ENCODE measurements around the gene BCL2A1. TPM values are rescaled to one million over a fixed set of nuclear protein-coding genes. Genes with fewer than 3 reads are reported as not detected.
A peak's percentile ranks its signal among the peaks of the same experiment; 100 is the strongest.
"Not testable (repeated sequence)": the region's sequence is repeated elsewhere in the genome, so short reads cannot be mapped to it uniquely, and the experiment has no call there.

The BCL2A1 gene
- total RNA-seq, 4 donors from 2014 or later: 0.84 to 1.3 TPM; not detected in 2

GRCh38 chr15:79930516-79930915 is 40.5 kb downstream of the BCL2A1 start:
- intact Hi-C loops (cut with DNase I; ENCODE audit: low total_unique reads): no loop called here
- TF ChIP-seq POLR2A (IDR thresholded peaks at IDR 0.05): no peak
- no peak for TF ChIP-seq CTCF (IDR thresholded peaks at IDR 0.05)
- DNase-seq (ENCODE audit: low spot score in 2 of 2): no peak
- WGBS, 2 donors: 52 to 56% methylated on average over 5 of the region's 5 CpGs
- H3K4me3 ChIP-seq (ENCODE audit: low read depth, poor library complexity, severe bottlenecking): no peak overlapping the region

- no peak for TF ChIP-seq CTCF (IDR thresholded peaks at IDR 0.05)
- TF ChIP-seq POLR2A (IDR thresholded peaks at IDR 0.05): no peak
- no peak overlapping the region for H3K4me3 ChIP-seq (ENCODE audit: low read depth, poor library complexity, severe bottlenecking)
- DNase-seq (ENCODE audit: low spot score in 2 of 2): no peak
- WGBS, 2 donors: 82 to 90% methylated on average over 2 of the region's 2 CpGs
- intact Hi-C loops (cut with DNase I; ENCODE audit: low total_unique reads): no loop called here
These were observed 41.6 kb downstream of the BCL2A1 start for GRCh38 chr15:79929412-79929811.

- intact Hi-C loops (cut with DNase I; ENCODE audit: low total_unique reads); H3K4me3 ChIP-seq (ENCODE audit: low read depth, poor library complexity, severe bottlenecking); DNase-seq (ENCODE audit: low spot score in 2 of 2): not testable (repeated sequence)
- 96 to 99% methylated on average over 19 to 31 of the region's 36 CpGs for WGBS, 2 donors
These were observed 44.9 kb downstream of the BCL2A1 start for GRCh38 chr15:79926116-79926515.

- WGBS, 2 donors: 94 to 95% methylated on average over 24 of the region's 24 CpGs
- H3K4me3 ChIP-seq (ENCODE audit: low read depth, poor library complexity, severe bottlenecking): no peak overlapping the region
- TF ChIP-seq POLR2A (IDR thresholded peaks at IDR 0.05): no peak
- TF ChIP-seq CTCF (IDR thresholded peaks at IDR 0.05): no peak
- intact Hi-C loops (cut with DNase I; ENCODE audit: low total_unique reads): no loop called here
- DNase-seq (ENCODE audit: low spot score in 2 of 2): no peak
These were observed 46.6 kb downstream of the BCL2A1 start for GRCh38 chr15:79924379-79924778.

- intact Hi-C loops (cut with DNase I; ENCODE audit: low total_unique reads): no loop called here
- TF ChIP-seq CTCF (IDR thresholded peaks at IDR 0.05) (no peak), POLR2A (IDR thresholded peaks at IDR 0.05) (peak in 1 of 2 donors; percentile 34)
- peak overlapping the region; percentile 69 for H3K4me3 ChIP-seq (ENCODE audit: low read depth, poor library complexity, severe bottlenecking)
- 0% methylated on average over 15 to 28 of the region's 68 CpGs for WGBS, 2 donors
- DNase-seq (ENCODE audit: low spot score in 2 of 2): peak; percentile 90 to 98
These were observed 47.4 kb downstream of the BCL2A1 start for GRCh38 chr15:79923515-79924169.

GRCh38 chr15:79923079-79923514 is 47.9 kb downstream of the BCL2A1 start:
- intact Hi-C loops (cut with DNase I; ENCODE audit: low total_unique reads): no loop called here
- TF ChIP-seq CTCF (IDR thresholded peaks at IDR 0.05) (no peak), POLR2A (IDR thresholded peaks at IDR 0.05) (no peak)
- peak; percentile 45 to 92 for DNase-seq (ENCODE audit: low spot score in 2 of 2)
- 1% methylated on average over 42 of the region's 51 CpGs; no CpG with 5 or more reads in 1 of the 2 donors for WGBS, 2 donors
- peak overlapping the region; percentile 69 for H3K4me3 ChIP-seq (ENCODE audit: low read depth, poor library complexity, severe bottlenecking)
